ENCODE results near the gene SMARCA5. TPM values are rescaled to one million over a fixed set of nuclear protein-coding genes. Genes with fewer than 3 reads are reported as not detected.

Gene SMARCA5
- total and polyA plus RNA-seq, 2 donors (not counting 1 experiment from before 2014, with no cell fraction given), result 6.7 to 53.1 TPM

- peaks cover 9 to 10% of the 10 kb centered on the region in 2 donors for H3K4me1 ChIP-seq (ENCODE audit: control insufficient read depth in 2 of 2, insufficient read depth in 2 of 2, low read length in 2 of 2)
- Mint-ChIP-seq H3K4me1 (peaks cover 15% of the 10 kb centered on the region), H3K27me3 (peaks cover 4% of the 10 kb centered on the region), H3K4me3 (no peak overlapping the region), H3K27ac (no peak overlapping the region), H3K9me3 (ENCODE audit: insufficient read depth) (no peaks in the 10 kb centered on the region)
- no peaks in the 10 kb centered on the region for H3K9me3 ChIP-seq (ENCODE audit: control extremely low read depth in 1 of 3, control insufficient read depth in 2 of 3, insufficient read depth in 1 of 3, low read length in 2 of 3)
- H3K9ac ChIP-seq (ENCODE audit: low read length), result no peak overlapping the region
- H3K79me2 ChIP-seq (ENCODE audit: control insufficient read depth, insufficient read depth, low read length), result no peaks in the 10 kb centered on the region
- intact Hi-C loops (cut with micrococcal nuclease), result no loop called here
- peak overlapping the region in 1 of 2 donors; percentile 35 for H3K27ac ChIP-seq (ENCODE audit: low read length in 2 of 2)
- no peak overlapping the region for H3K4me3 ChIP-seq (ENCODE audit: control extremely low read depth in 1 of 5, extremely low read depth in 1 of 5, insufficient read depth in 1 of 5, low read depth in 2 of 5, low read length in 4 of 5)
- peak; percentile 38 for DNase-seq
- ChIA-PET CTCF (no interaction called here), POLR2A (no interaction called here)
- no peaks in the 10 kb centered on the region for H3K27me3 ChIP-seq (replicated peaks in 1 of 4; ENCODE audit: control extremely low read depth in 1 of 4, control insufficient read depth in 3 of 4, insufficient read depth in 4 of 4, low read length in 3 of 4)
- peak overlapping the region; percentile 7 for H3K4me2 ChIP-seq (replicated peaks; ENCODE audit: low read depth, low read length, poor library complexity, severe bottlenecking)
- no peaks in the 10 kb centered on the region for H4K20me1 ChIP-seq (ENCODE audit: control insufficient read depth, insufficient read depth, low read length, poor library complexity, severe bottlenecking)
- H3K36me3 ChIP-seq (replicated peaks in 1 of 2; ENCODE audit: control extremely low read depth in 1 of 2, control insufficient read depth in 1 of 2, extremely low read depth in 1 of 2, insufficient read depth in 2 of 2, low read length in 1 of 2), result no peaks in the 10 kb centered on the region
- no peak for ATAC-seq (ENCODE audit: low read depth)
- TF ChIP-seq CTCF (IDR thresholded peaks at IDR 0.05) (no peak), EZH2 (IDR thresholded peaks at IDR 0.05; ENCODE audit: borderline replicate concordance, insufficient read depth, low read depth, low read length, poor library complexity, severe bottlenecking) (no peak)
- peak overlapping the region; percentile 2 for H2AFZ ChIP-seq (ENCODE audit: insufficient read depth, low read depth, low read length, poor library complexity, severe bottlenecking)
- no CpG with 5 or more reads among the region's 1 CpG for WGBS (ENCODE audit: insufficient coverage)
These were observed 40.0 kb upstream of the SMARCA5 start for GRCh38 chr4:143473334-143474126.

GRCh38 chr4:143477487-143477886 lies 36.0 kb upstream of the SMARCA5 start:
- TF ChIP-seq CTCF (IDR thresholded peaks at IDR 0.05) (no peak), EZH2 (IDR thresholded peaks at IDR 0.05; ENCODE audit: borderline replicate concordance, insufficient read depth, low read depth, low read length, poor library complexity, severe bottlenecking) (no peak)
- Histone ChIP-seq H2AFZ (ENCODE audit: insufficient read depth, low read depth, low read length, poor library complexity, severe bottlenecking) (no peak overlapping the region), H3K4me1 (ENCODE audit: control insufficient read depth in 2 of 2, insufficient read depth in 2 of 2, low read length in 2 of 2) (peaks cover 9 to 10% of the 10 kb centered on the region in 2 donors), H3K4me2 (replicated peaks; ENCODE audit: low read depth, low read length, poor library complexity, severe bottlenecking) (no peak overlapping the region), H3K27ac (ENCODE audit: low read length in 2 of 2) (no peak overlapping the region), H3K9me3 (ENCODE audit: control extremely low read depth in 1 of 3, control insufficient read depth in 2 of 3, insufficient read depth in 1 of 3, low read length in 2 of 3) (no peaks in the 10 kb centered on the region), H4K20me1 (ENCODE audit: control insufficient read depth, insufficient read depth, low read length, poor library complexity, severe bottlenecking) (no peaks in the 10 kb centered on the region), H3K27me3 (replicated peaks in 1 of 4; ENCODE audit: control extremely low read depth in 1 of 4, control insufficient read depth in 3 of 4, insufficient read depth in 4 of 4, low read length in 3 of 4) (no peaks in the 10 kb centered on the region), H3K9ac (ENCODE audit: low read length) (no peak overlapping the region), H3K4me3 (ENCODE audit: control extremely low read depth in 1 of 5, extremely low read depth in 1 of 5, insufficient read depth in 1 of 5, low read depth in 2 of 5, low read length in 4 of 5) (no peak overlapping the region), H3K79me2 (ENCODE audit: control insufficient read depth, insufficient read depth, low read length) (no peaks in the 10 kb centered on the region), H3K36me3 (replicated peaks in 1 of 2; ENCODE audit: control extremely low read depth in 1 of 2, control insufficient read depth in 1 of 2, extremely low read depth in 1 of 2, insufficient read depth in 2 of 2, low read length in 1 of 2) (no peaks in the 10 kb centered on the region)
- ChIA-PET POLR2A (no interaction called here), CTCF (no interaction called here)
- intact Hi-C loops (cut with micrococcal nuclease), result no loop called here
- Mint-ChIP-seq H3K27ac (no peak overlapping the region), H3K27me3 (no peaks in the 10 kb centered on the region), H3K4me3 (no peak overlapping the region), H3K4me1 (peaks cover 14% of the 10 kb centered on the region), H3K9me3 (ENCODE audit: insufficient read depth) (no peaks in the 10 kb centered on the region)
- no peak for DNase-seq
- ATAC-seq (ENCODE audit: low read depth), result no peak
- 100% methylated on average over 1 of the region's 2 CpGs for WGBS (ENCODE audit: insufficient coverage)
